ENCODE measurements around the gene NF1. TPM values are rescaled to one million over a fixed set of nuclear protein-coding genes. Genes with fewer than 3 reads are reported as not detected.

The NF1 gene
- total RNA-seq, 1 donor from 2014 or later = 53.7 TPM

- Mint-ChIP-seq H3K27ac (ENCODE audit: unreplicated experiment) (no peak overlapping the region), H3K4me3 (ENCODE audit: unreplicated experiment) (no peak overlapping the region), H3K4me1 (ENCODE audit: low read depth, unreplicated experiment) (no peaks in the 10 kb centered on the region), H3K27me3 (ENCODE audit: low read depth, unreplicated experiment) (no peaks in the 10 kb centered on the region), H3K36me3 (ENCODE audit: low read depth, unreplicated experiment) (peaks cover 21% of the 10 kb centered on the region), H3K9me3 (ENCODE audit: unreplicated experiment) (no peaks in the 10 kb centered on the region)
- no peak for TF ChIP-seq EZH2 (IDR thresholded peaks at IDR 0.05; ENCODE audit: insufficient read depth, low read length)
- TF ChIP-seq, protein P1, sequence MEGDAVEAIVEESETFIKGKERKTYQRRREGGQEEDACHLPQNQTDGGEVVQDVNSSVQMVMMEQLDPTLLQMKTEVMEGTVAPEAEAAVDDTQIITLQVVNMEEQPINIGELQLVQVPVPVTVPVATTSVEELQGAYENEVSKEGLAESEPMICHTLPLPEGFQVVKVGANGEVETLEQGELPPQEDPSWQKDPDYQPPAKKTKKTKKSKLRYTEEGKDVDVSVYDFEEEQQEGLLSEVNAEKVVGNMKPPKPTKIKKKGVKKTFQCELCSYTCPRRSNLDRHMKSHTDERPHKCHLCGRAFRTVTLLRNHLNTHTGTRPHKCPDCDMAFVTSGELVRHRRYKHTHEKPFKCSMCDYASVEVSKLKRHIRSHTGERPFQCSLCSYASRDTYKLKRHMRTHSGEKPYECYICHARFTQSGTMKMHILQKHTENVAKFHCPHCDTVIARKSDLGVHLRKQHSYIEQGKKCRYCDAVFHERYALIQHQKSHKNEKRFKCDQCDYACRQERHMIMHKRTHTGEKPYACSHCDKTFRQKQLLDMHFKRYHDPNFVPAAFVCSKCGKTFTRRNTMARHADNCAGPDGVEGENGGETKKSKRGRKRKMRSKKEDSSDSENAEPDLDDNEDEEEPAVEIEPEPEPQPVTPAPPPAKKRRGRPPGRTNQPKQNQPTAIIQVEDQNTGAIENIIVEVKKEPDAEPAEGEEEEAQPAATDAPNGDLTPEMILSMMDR (IDR thresholded peaks at IDR 0.05; ENCODE audit: insufficient read depth, low read depth, low read length) = no peak
- Histone ChIP-seq H3K79me2 (ENCODE audit: insufficient read depth, low read length) (no peaks in the 10 kb centered on the region), H3K9ac (ENCODE audit: low read length) (no peak overlapping the region), H3K36me3 (ENCODE audit: insufficient read depth, low read length) (peaks cover 43% of the 10 kb centered on the region), H3K27ac (ENCODE audit: low read depth, low read length) (no peak overlapping the region), H3K9me3 (ENCODE audit: insufficient read depth, low read depth, low read length) (no peaks in the 10 kb centered on the region), H3K27me3 (ENCODE audit: insufficient read depth, low read length) (no peaks in the 10 kb centered on the region), H2AFZ (ENCODE audit: low read depth, low read length) (no peak overlapping the region), H3K4me2 (ENCODE audit: low read length) (no peak overlapping the region), H3K4me3 (ENCODE audit: insufficient read depth, low read depth, low read length) (no peak overlapping the region), H3K4me1 (ENCODE audit: insufficient read depth, low read length) (no peaks in the 10 kb centered on the region), H4K20me1 (ENCODE audit: insufficient read depth, low read length) (no peaks in the 10 kb centered on the region)
- no peak for DNase-seq (ENCODE audit: low read depth)
- FAIRE-seq = no peak
Measured at GRCh38 chr17:31355935-31356334, 261.2 kb downstream of the NF1 start.

DNA sequence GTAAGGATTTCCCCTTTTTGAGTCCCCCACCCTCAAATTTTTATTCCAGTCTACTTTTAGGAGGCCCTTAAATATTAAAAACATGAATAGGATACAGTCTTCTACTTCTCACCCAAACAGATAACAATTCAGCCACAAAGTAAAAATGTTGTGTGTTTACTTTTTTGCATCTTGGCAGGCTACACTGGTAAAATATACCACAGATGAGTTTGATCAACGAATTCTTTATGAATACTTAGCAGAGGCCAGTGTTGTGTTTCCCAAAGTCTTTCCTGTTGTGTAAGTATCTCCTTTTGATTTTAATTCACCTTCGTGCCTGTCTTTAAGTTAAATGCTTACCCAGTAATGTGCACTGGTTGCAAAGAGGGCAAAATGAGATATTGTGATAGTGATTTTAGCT is 262.3 kb downstream of the NF1 start:
- peaks cover 21% of the 10 kb centered on the region for H3K36me3 Mint-ChIP-seq (ENCODE audit: low read depth, unreplicated experiment)
- no peaks in the 10 kb centered on the region for H3K4me1 Mint-ChIP-seq (ENCODE audit: low read depth, unreplicated experiment)
- Histone ChIP-seq H3K4me1 (ENCODE audit: insufficient read depth, low read length) (no peaks in the 10 kb centered on the region), H3K9ac (ENCODE audit: low read length) (no peak overlapping the region), H3K27me3 (ENCODE audit: insufficient read depth, low read length) (no peaks in the 10 kb centered on the region), H3K9me3 (ENCODE audit: insufficient read depth, low read depth, low read length) (no peaks in the 10 kb centered on the region), H3K4me2 (ENCODE audit: low read length) (no peak overlapping the region), H4K20me1 (ENCODE audit: insufficient read depth, low read length) (no peaks in the 10 kb centered on the region), H3K36me3 (ENCODE audit: insufficient read depth, low read length) (peaks cover 39% of the 10 kb centered on the region), H3K4me3 (ENCODE audit: insufficient read depth, low read depth, low read length) (no peak overlapping the region), H3K27ac (ENCODE audit: low read depth, low read length) (no peak overlapping the region), H3K79me2 (ENCODE audit: insufficient read depth, low read length) (no peaks in the 10 kb centered on the region), H2AFZ (ENCODE audit: low read depth, low read length) (no peak overlapping the region)
- no peak overlapping the region for H3K27ac Mint-ChIP-seq (ENCODE audit: unreplicated experiment)
- no peaks in the 10 kb centered on the region for H3K9me3 Mint-ChIP-seq (ENCODE audit: unreplicated experiment)
- TF ChIP-seq, protein P1 (IDR thresholded peaks at IDR 0.05; ENCODE audit: insufficient read depth, low read depth, low read length) = no peak
- TF ChIP-seq EZH2 (IDR thresholded peaks at IDR 0.05; ENCODE audit: insufficient read depth, low read length) = no peak
- FAIRE-seq (no peak), DNase-seq (ENCODE audit: low read depth) (no peak)
- no peaks in the 10 kb centered on the region for H3K27me3 Mint-ChIP-seq (ENCODE audit: low read depth, unreplicated experiment)
- H3K4me3 Mint-ChIP-seq (ENCODE audit: unreplicated experiment) = no peak overlapping the region

GRCh38 chr17:31357839-31358394 is 263.1 kb downstream of the NF1 start:
- H3K4me3 Mint-ChIP-seq (ENCODE audit: unreplicated experiment) = no peak overlapping the region
- H4K20me1 ChIP-seq (ENCODE audit: insufficient read depth, low read length) = no peaks in the 10 kb centered on the region
- H3K36me3 Mint-ChIP-seq (ENCODE audit: low read depth, unreplicated experiment) = peaks cover 20% of the 10 kb centered on the region
- no peaks in the 10 kb centered on the region for H3K9me3 Mint-ChIP-seq (ENCODE audit: unreplicated experiment)
- no peak overlapping the region for H3K9ac ChIP-seq (ENCODE audit: low read length)
- no peaks in the 10 kb centered on the region for H3K4me1 ChIP-seq (ENCODE audit: insufficient read depth, low read length)
- DNase-seq (ENCODE audit: low read depth) = no peak
- no peaks in the 10 kb centered on the region for H3K9me3 ChIP-seq (ENCODE audit: insufficient read depth, low read depth, low read length)
- H3K4me2 ChIP-seq (ENCODE audit: low read length) = no peak overlapping the region
- no peak overlapping the region for H2AFZ ChIP-seq (ENCODE audit: low read depth, low read length)
- FAIRE-seq = no peak
- TF ChIP-seq, protein P1 (IDR thresholded peaks at IDR 0.05; ENCODE audit: insufficient read depth, low read depth, low read length) = no peak
- no peak for TF ChIP-seq EZH2 (IDR thresholded peaks at IDR 0.05; ENCODE audit: insufficient read depth, low read length)
- H3K4me3 ChIP-seq (ENCODE audit: insufficient read depth, low read depth, low read length) = no peak overlapping the region
- no peaks in the 10 kb centered on the region for H3K4me1 Mint-ChIP-seq (ENCODE audit: low read depth, unreplicated experiment)
- H3K27me3 ChIP-seq (ENCODE audit: insufficient read depth, low read length) = no peaks in the 10 kb centered on the region
- no peaks in the 10 kb centered on the region for H3K27me3 Mint-ChIP-seq (ENCODE audit: low read depth, unreplicated experiment)
- peaks cover 34% of the 10 kb centered on the region for H3K36me3 ChIP-seq (ENCODE audit: insufficient read depth, low read length)
- H3K79me2 ChIP-seq (ENCODE audit: insufficient read depth, low read length) = no peaks in the 10 kb centered on the region
- H3K27ac Mint-ChIP-seq (ENCODE audit: unreplicated experiment) = no peak overlapping the region
- H3K27ac ChIP-seq (ENCODE audit: low read depth, low read length) = no peak overlapping the region

Measured in astrocyte (in vitro differentiated cells and primary cell).